LoVo (cell line): Measurements from ENCODE around the gene CHMP3.
"Not testable (repeated sequence)": the region's sequence is repeated elsewhere in the genome, so short reads cannot be mapped to it uniquely, and the experiment has no call there.

Experiments used
- DNase-seq: peaks from one replicate; pipeline ENCODE4 v3.0.0-alpha.2; 2016; ENCODE audit warnings: low spot score

Gene CHMP3

GRCh38 chr2:86507600-86507999 is 55.6 kb downstream of the CHMP3 start:
- no peak for DNase-seq

- DNase-seq: no peak
Measured at GRCh38 chr2:86500325-86501083, 62.7 kb downstream of the CHMP3 start.

- no peak for DNase-seq
Measured at GRCh38 chr2:86499326-86499725, 63.9 kb downstream of the CHMP3 start.

GRCh38 chr2:86498468-86499260 is 64.6 kb downstream of the CHMP3 start:
- no peak for DNase-seq

- not testable (repeated sequence) for DNase-seq
Measured at GRCh38 chr2:86496391-86496790, 66.9 kb downstream of the CHMP3 start.

- DNase-seq: no peak
Measured at GRCh38 chr2:86492048-86492453, 71.2 kb downstream of the CHMP3 start.

- no peak for DNase-seq
Measured at GRCh38 chr2:86491088-86491487, 72.2 kb downstream of the CHMP3 start.

- DNase-seq: no peak
Measured at GRCh38 chr2:86490245-86490644, 73.0 kb downstream of the CHMP3 start.

GRCh38 chr2:86489542-86489941 is 73.7 kb downstream of the CHMP3 start:
- DNase-seq: no peak

- DNase-seq: no peak
Measured at GRCh38 chr2:86488561-86489250, 74.5 kb downstream of the CHMP3 start.

- no peak for DNase-seq
Measured at GRCh38 chr2:86487062-86487461, 76.2 kb downstream of the CHMP3 start.

- no peak for DNase-seq
Measured at GRCh38 chr2:86485802-86486201, 77.4 kb downstream of the CHMP3 start.

GRCh38 chr2:86485103-86485502 is 78.1 kb downstream of the CHMP3 start:
- DNase-seq: no peak

- DNase-seq: no peak
Measured at GRCh38 chr2:86484385-86484784, 78.9 kb downstream of the CHMP3 start.

GRCh38 chr2:86482034-86482433 is 81.2 kb downstream of the CHMP3 start:
- no peak for DNase-seq

GRCh38 chr2:86480105-86480504 is 83.1 kb downstream of the CHMP3 start:
- DNase-seq: no peak

- no peak for DNase-seq
Measured at GRCh38 chr2:86477349-86477748, 85.9 kb downstream of the CHMP3 start.

GRCh38 chr2:86476918-86477317 is 86.3 kb downstream of the CHMP3 start:
- DNase-seq: no peak

- no peak for DNase-seq
Measured at GRCh38 chr2:86476092-86476491, 87.2 kb downstream of the CHMP3 start.

- DNase-seq: no peak
Measured at GRCh38 chr2:86471637-86472036, 91.6 kb downstream of the CHMP3 start.

GRCh38 chr2:86470890-86471289 is 92.4 kb downstream of the CHMP3 start:
- no peak for DNase-seq

- DNase-seq: no peak
Measured at GRCh38 chr2:86468162-86469033, 94.8 kb downstream of the CHMP3 start.
